SK-N-SH (cell line): ENCODE results near the gene RUFY4. TPM values are rescaled to one million over a fixed set of nuclear protein-coding genes. Genes with fewer than 3 reads are reported as not detected.
A peak's percentile ranks its signal among the peaks of the same experiment; 100 is the strongest.
"Not testable (repeated sequence)": the region's sequence is repeated elsewhere in the genome, so short reads cannot be mapped to it uniquely, and the experiment has no call there.

Experiments used
- CTCF ChIA-PET: fragments of 300-600, 350-600 bp; formaldehyde crosslinking; extraction: SDS; loops from one replicate; lab custom pipeline; 2021; lab: Yijun Ruan, JAX
- POLR2A ChIA-PET: fragments of 350-600 bp; sonication (Branson Sonifier 250); formaldehyde crosslinking; extraction: SDS; loops from one replicate; lab custom pipeline; 2020; ENCODE audit warnings: antibody characterized with exemption, inconsistent platforms; lab: Yijun Ruan, JAX
- DNase-seq: peaks from one replicate; pipeline ENCODE4 v3.0.0; 2012
- H2AFZ ChIP-seq: fragments of 200-600 bp; sonication (generic); 2 replicates; pipeline ENCODE4 v1.8.1; 2016; ENCODE audit warnings: antibody characterized with exemption, mild to moderate bottlenecking, low read depth
- H3F3A ChIP-seq: fragments of 200-600 bp; sonication (generic); replicated peaks from 2 replicates; pipeline ENCODE3; 2016; ENCODE audit warnings: antibody characterized with exemption, mild to moderate bottlenecking; ENCODE audit not compliant: insufficient read depth
- H3K27ac ChIP-seq, 2 experiments: fragments of 200-500 bp in 1 of 2; fragments of 200-600 bp in 1 of 2; sonication (Bioruptor generic) in 1 of 2; sonication (generic), shearing (Covaris generic) in 1 of 2; 2 replicates each; pipeline versions ENCODE4 v1.5.1 to v1.6.1; 2014 to 2016; ENCODE audit warnings: low read depth in 2 of 2, inconsistent platforms in 1 of 2, low read length in 1 of 2, mild to moderate bottlenecking in 1 of 2, mixed read lengths in 1 of 2
- H3K27me3 ChIP-seq: fragments of 200-600 bp; sonication (generic), shearing (Covaris generic); 2 replicates; pipeline ENCODE4 v1.6.1; 2016; ENCODE audit warnings: mixed run types; ENCODE audit not compliant: insufficient read depth
- H3K36me3 ChIP-seq, 2 experiments: fragments of 200-500 bp in 1 of 2; fragments of 200-600 bp in 1 of 2; sonication (Bioruptor generic) in 1 of 2; sonication (generic) in 1 of 2; replicated peaks in 1 of 2; 2 replicates each; pipeline versions ENCODE3 to v1.5.1; 2014 to 2016; ENCODE audit warnings: low read length in 1 of 2, mild to moderate bottlenecking in 1 of 2; ENCODE audit not compliant: insufficient read depth in 2 of 2, control insufficient read depth in 1 of 2
- H3K4me1 ChIP-seq, 2 experiments: fragments of 200-500 bp in 1 of 2; fragments of 200-600 bp in 1 of 2; sonication (Bioruptor generic) in 1 of 2; sonication (generic), shearing (Covaris generic) in 1 of 2; 2 replicates each; pipeline versions ENCODE4 v1.5.1 to v1.6.1; 2014 to 2016; ENCODE audit warnings: low read depth in 1 of 2, low read length in 1 of 2, mixed run types in 1 of 2; ENCODE audit not compliant: insufficient read depth in 2 of 2, control insufficient read depth in 1 of 2
- H3K4me2 ChIP-seq: fragments of 200-600 bp; sonication (generic), shearing (Covaris generic); 2 replicates; pipeline ENCODE4 v1.6.1; 2017; ENCODE audit warnings: mixed run types
- H3K4me3 ChIP-seq, 2 experiments: fragments of 200-500 bp in 1 of 2; fragments of 200-600 bp in 1 of 2; sonication (Bioruptor generic) in 1 of 2; sonication (generic), shearing (Covaris generic) in 1 of 2; 2 replicates each; pipeline versions ENCODE4 v1.5.1 to v1.8.1; 2014 to 2016; ENCODE audit warnings: low read depth in 2 of 2, inconsistent platforms in 1 of 2, low read length in 1 of 2, mild to moderate bottlenecking in 1 of 2, mixed read lengths in 1 of 2, moderate library complexity in 1 of 2
- H3K79me2 ChIP-seq: fragments of 200-600 bp; sonication (generic); 2 replicates; pipeline ENCODE4 v1.8.1; 2017; ENCODE audit warnings: mild to moderate bottlenecking; ENCODE audit not compliant: insufficient read depth
- H3K9ac ChIP-seq: fragments of 200-600 bp; sonication (generic); 2 replicates; pipeline ENCODE4 v1.6.1; 2017; ENCODE audit warnings: mixed run types
- H3K9me2 ChIP-seq: fragments of 200-600 bp; sonication (generic); 2 replicates; pipeline ENCODE4 v1.6.1; 2017; ENCODE audit warnings: mixed run types
- H3K9me3 ChIP-seq: fragments of 200-600 bp; sonication (generic); 2 replicates; pipeline ENCODE4 v1.6.1; 2017; ENCODE audit warnings: mixed run types, mild to moderate bottlenecking, moderate library complexity
- H4K20me1 ChIP-seq: fragments of 200-600 bp; sonication (generic); 2 replicates; pipeline ENCODE4 v1.6.1; 2017; ENCODE audit warnings: mild to moderate bottlenecking, mixed run types; ENCODE audit not compliant: insufficient read depth
- RAD21 ChIP-seq: IDR thresholded peaks from 2 replicates; pipeline ENCODE4 v1.6.1; 2012; ENCODE audit warnings: mild to moderate bottlenecking, low read length
- SMC3 ChIP-seq: IDR thresholded peaks from 2 replicates; pipeline ENCODE4 v1.6.1; 2012; ENCODE audit warnings: low read depth, low read length, improper control_type of control experiment
- TEAD4 ChIP-seq: IDR thresholded peaks from 2 replicates; pipeline ENCODE4 v1.4.0; 2012; ENCODE audit warnings: mild to moderate bottlenecking, borderline replicate concordance; ENCODE audit not compliant: insufficient read depth
- WGBS: methylation state at CpG from one replicate; pipeline ENCODE4 v1.1.6; 2017; ENCODE audit warnings: low lambda C conversion rate; 5-methylcytosine and 5-hydroxymethylcytosine counted together
- polyA plus RNA-seq, 3 experiments: library from polyadenylated mRNA; depleted of rRNA; stranded (reverse); fragments of >200 nt; gene quantifications; 2 replicates each; pipeline ENCODE4 v1.2.3, GENCODE V29; 2012
- TF ChIP-seq, protein P1 (sequence below): fragments of 200-600 bp; sonication (generic); IDR thresholded peaks from 2 replicates; pipeline ENCODE4 v1.6.1; 2017; ENCODE audit warnings: antibody characterized with exemption, mild to moderate bottlenecking, moderate library complexity

Gene RUFY4, protein sequence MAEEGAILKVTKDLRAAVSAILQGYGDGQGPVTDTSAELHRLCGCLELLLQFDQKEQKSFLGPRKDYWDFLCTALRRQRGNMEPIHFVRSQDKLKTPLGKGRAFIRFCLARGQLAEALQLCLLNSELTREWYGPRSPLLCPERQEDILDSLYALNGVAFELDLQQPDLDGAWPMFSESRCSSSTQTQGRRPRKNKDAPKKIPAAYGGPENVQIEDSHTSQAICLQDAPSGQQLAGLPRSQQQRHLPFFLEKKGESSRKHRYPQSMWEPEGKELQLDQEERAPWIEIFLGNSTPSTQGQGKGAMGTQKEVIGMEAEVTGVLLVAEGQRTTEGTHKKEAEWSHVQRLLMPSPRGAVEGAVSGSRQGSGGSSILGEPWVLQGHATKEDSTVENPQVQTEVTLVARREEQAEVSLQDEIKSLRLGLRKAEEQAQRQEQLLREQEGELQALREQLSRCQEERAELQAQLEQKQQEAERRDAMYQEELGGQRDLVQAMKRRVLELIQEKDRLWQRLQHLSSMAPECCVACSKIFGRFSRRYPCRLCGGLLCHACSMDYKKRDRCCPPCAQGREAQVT
- polyA plus RNA-seq (2012; rRNA removed) = not detected in 2 replicates
- not detected in 2 replicates for polyA plus RNA-seq (2012; cell fraction: cytosol; rRNA removed)
- 0.01 and 0.02 TPM in 2 replicates for polyA plus RNA-seq (2012; cell fraction: nucleus; rRNA removed)

DNA sequence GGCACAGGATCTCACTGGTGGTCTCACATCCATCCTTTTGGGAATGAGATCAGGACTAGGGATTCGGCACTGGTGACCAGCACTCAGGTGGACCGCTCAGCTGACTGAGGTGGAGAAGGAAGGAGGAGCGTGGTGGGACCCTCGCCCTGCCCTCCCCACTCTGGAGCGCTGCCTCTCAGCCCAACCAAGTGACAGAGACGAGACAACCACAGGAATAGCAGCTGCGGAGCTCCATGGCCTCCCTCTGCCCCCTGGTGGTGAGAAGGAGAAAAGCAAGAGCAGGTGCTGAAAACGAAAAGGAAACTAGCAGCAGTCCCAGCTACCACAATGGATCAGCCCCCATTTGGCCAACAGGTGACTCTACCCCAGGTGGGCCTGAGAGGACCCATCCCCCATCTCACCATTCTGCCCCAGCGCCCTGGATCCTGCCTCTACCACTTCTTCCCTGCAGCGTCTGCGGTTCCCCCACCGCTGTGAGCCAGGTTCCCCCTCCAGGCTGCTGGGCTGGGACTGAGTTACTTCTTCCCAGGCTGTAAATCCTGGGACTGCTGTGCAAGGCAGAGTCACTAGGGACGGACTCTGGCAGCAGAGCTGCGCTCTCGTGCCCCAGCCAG, at the start of gene RUFY4:
Gene RUFY4, plus strand, starts transcription at position 533 of the 614 bp plus-strand sequence. CDS start 1,353 bp downstream, outside the sequence.
- Histone ChIP-seq H3K4me1 (peaks cover 0 to 16% of the 10 kb centered on the region in 2 experiments; a peak in 1 of 4 replicates), H3K4me2 (peak within 1 kb of the TSS; percentile 71; the same call in 1 of the 2 replicates), H3K4me3 (peak within 1 kb of the TSS; percentile 36 to 64)
- 12% methylated on average over 12 of the region's 15 CpGs for WGBS
- POLR2A ChIA-PET = interaction anchor here (1.0 kb wide), 1 partner anchor 37 kb away, joined by 4 read pairs; no protein-coding TSS in a partner anchor
- not testable (repeated sequence) for H3K27ac ChIP-seq, H3K9me3 ChIP-seq, H3K9me2 ChIP-seq, H3K27me3 ChIP-seq, H3K9ac ChIP-seq, H4K20me1 ChIP-seq, H3K79me2 ChIP-seq, H3F3A ChIP-seq, H2AFZ ChIP-seq, H3K36me3 ChIP-seq
- CTCF ChIA-PET = interaction anchor here (0.6 to 15.8 kb wide), 29 partner anchors 9 to 312 kb away, joined by 3 to 217 read pairs (median 4); no protein-coding TSS in a partner anchor
- TF ChIP-seq SMC3 (peak; percentile 63), RAD21 (peak; percentile 72)
- TF ChIP-seq, protein P1, sequence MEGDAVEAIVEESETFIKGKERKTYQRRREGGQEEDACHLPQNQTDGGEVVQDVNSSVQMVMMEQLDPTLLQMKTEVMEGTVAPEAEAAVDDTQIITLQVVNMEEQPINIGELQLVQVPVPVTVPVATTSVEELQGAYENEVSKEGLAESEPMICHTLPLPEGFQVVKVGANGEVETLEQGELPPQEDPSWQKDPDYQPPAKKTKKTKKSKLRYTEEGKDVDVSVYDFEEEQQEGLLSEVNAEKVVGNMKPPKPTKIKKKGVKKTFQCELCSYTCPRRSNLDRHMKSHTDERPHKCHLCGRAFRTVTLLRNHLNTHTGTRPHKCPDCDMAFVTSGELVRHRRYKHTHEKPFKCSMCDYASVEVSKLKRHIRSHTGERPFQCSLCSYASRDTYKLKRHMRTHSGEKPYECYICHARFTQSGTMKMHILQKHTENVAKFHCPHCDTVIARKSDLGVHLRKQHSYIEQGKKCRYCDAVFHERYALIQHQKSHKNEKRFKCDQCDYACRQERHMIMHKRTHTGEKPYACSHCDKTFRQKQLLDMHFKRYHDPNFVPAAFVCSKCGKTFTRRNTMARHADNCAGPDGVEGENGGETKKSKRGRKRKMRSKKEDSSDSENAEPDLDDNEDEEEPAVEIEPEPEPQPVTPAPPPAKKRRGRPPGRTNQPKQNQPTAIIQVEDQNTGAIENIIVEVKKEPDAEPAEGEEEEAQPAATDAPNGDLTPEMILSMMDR = peak; percentile 81
- DNase-seq = peak; percentile 76

DNA sequence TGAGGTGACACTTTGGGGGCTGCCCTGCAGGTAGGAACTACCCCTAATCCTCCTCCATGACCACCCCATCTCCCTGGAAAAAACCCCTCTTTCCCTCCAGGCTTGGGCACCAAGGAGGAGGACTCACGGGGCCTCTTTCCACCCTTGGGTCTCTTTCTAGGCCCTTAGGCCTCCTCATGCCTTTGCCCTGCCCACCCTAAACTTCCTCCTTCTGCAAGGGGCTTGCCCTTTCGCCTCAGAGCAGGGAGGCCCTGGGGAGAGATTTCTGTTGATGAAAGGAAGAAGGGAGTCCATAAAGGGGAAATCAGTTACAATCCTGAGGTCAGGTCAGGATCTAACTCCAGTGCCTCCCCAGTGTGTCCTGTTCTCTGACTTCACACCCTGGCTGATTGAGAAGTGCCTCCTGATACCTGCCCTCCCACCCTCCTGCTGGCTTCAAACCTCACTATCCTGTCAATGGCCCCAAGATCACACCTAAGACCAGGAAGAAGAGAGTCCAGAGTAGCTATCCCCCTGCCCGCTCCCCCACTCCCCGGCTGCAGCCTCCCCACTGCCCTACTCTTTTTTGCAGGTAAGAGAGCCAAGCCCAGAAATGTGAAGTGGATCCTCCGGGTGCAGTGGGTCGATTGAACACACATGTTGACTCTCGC, 49.5 kb upstream of the RUFY4 start:
- H3K27ac ChIP-seq = no peak overlapping the region
- H3K4me1 ChIP-seq = peaks cover 22 to 55% of the 10 kb centered on the region in 2 experiments; a peak in 3 of 4 replicates
- no peak overlapping the region for H3K4me3 ChIP-seq
- ChIA-PET POLR2A (no interaction called here), CTCF (interaction anchor here (1.5 to 2.3 kb wide), 3 partner anchors 13 to 234 kb away, joined by 5 to 7 read pairs (median 6); no protein-coding TSS in a partner anchor)
- H3F3A ChIP-seq = no peaks in the 10 kb centered on the region
- no peak overlapping the region for H3K9ac ChIP-seq
- DNase-seq = no peak
- no peak overlapping the region for H3K4me2 ChIP-seq
- no peak overlapping the region for H2AFZ ChIP-seq
- no peaks in the 10 kb centered on the region for H3K79me2 ChIP-seq
- no peak for TF ChIP-seq TEAD4
- H4K20me1 ChIP-seq = no peaks in the 10 kb centered on the region
- 87% methylated on average over 6 of the region's 7 CpGs for WGBS
- no peaks in the 10 kb centered on the region for H3K27me3 ChIP-seq
- H3K9me2 ChIP-seq = no peaks in the 10 kb centered on the region
- no peaks in the 10 kb centered on the region for H3K36me3 ChIP-seq
- H3K9me3 ChIP-seq = no peaks in the 10 kb centered on the region
